GM12873 (cell line): Measurements from ENCODE around the gene PPP1R3F.

ENCODE experiments used
- TF ChIP-seq, protein P1 (sequence below): IDR thresholded peaks from 2 replicates; pipeline ENCODE4 v1.5.1; 2012; ENCODE audit warnings: low read depth, mild to moderate bottlenecking, moderate library complexity, low read length, control low read depth; ENCODE audit not compliant: insufficient read depth; ENCODE audit errors: missing control alignments

PPP1R3F gene

DNA sequence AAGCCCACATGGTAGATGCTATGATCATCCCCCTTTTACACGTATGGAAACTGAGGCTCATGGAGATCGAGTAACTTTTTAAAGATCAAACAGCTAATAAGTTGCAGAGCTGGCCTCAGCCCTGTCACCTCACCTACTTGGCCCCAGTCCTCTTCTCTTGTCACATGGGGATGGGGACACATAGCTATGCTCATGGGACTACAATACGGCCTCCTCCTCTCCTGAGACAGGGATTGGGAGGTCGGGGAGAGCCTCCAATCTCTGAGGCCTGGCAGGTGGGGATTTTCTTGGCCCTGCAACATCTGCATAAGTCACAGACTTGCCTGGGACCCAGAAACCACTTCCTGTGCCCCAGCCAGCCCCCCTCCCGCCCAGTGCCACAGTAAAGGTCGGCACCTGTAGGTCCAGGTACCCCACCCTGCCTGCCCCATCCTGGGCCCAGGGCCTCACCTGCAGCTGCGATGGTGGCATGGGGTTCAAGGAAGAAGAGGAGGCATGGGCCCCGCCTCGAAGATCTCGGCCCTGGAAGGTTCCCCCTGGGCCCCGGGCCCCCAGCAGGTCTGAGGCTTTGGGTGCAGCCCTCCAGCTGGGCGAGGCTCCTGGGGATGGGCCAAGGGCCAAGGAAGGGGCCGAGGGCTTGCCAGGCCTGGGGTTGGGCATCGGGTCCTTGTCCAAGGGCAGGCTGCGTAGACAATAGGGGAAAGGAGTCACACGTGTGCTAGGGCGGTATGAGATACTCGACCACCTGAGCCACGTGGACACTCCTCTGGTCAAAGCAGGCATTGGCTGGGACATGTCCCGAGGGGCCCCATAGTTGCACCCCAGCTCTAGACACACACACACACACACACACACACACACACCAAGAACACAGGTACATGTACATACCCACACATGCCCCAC, 11.5 kb upstream of the PPP1R3F start:
- TF ChIP-seq, protein P1, sequence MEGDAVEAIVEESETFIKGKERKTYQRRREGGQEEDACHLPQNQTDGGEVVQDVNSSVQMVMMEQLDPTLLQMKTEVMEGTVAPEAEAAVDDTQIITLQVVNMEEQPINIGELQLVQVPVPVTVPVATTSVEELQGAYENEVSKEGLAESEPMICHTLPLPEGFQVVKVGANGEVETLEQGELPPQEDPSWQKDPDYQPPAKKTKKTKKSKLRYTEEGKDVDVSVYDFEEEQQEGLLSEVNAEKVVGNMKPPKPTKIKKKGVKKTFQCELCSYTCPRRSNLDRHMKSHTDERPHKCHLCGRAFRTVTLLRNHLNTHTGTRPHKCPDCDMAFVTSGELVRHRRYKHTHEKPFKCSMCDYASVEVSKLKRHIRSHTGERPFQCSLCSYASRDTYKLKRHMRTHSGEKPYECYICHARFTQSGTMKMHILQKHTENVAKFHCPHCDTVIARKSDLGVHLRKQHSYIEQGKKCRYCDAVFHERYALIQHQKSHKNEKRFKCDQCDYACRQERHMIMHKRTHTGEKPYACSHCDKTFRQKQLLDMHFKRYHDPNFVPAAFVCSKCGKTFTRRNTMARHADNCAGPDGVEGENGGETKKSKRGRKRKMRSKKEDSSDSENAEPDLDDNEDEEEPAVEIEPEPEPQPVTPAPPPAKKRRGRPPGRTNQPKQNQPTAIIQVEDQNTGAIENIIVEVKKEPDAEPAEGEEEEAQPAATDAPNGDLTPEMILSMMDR, result no peak

DNA sequence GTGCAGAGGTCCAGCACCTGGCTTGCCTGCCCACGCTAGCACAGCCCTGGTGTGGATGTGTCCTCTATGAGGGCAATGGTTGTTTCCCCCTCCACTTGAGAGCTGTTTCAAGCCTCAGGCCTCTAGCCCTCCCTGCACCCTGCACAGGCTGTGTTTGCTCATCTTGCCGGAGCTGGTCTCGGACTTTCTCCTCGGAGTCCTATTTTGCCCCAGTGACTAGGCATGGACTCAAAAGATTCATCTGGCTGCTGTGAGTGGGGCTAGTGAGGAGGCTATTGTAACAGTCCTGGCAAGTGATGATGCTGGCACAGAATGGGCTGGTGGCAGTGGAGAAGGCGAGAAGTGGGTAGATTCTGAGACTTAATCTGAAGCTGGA, 10.9 kb upstream of the PPP1R3F start:
- TF ChIP-seq, protein P1, result no peak

DNA sequence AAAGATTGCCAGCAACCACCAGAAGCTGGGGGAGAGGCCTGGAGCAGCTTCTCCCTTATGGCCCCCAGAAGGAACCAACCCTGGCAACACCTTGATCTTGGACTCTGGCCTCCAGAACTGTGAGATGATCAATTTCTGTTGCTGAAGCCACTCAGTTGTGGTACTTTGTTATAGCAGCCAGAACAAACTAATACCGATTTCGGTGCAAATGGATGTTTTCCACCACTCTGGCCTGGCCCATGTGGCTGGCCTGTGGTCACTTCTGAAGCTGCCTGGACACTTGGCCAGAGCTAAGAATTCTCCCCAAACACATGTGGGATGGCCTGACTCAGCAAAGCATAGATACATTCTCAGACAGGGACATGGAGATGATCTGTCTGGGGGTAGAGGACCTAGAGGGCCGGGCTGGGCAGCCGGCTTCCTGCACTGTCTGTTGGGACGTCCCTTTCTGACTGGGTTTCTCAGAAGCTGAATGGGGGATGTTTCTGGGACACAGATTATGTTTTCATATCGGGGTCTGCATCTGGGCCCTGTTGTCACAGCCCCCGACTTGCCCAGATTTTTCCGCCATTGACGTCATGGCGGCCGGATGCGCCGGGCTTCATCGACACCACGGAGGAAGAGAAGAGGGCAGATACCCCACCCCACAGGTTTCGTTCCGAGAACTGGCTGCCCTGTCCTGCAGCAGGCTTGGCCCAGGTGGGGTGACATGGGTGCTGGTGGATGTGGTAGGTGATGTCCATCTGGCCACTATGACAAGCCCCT, 9.2 kb upstream of the PPP1R3F start:
- TF ChIP-seq, protein P1, result no peak

DNA sequence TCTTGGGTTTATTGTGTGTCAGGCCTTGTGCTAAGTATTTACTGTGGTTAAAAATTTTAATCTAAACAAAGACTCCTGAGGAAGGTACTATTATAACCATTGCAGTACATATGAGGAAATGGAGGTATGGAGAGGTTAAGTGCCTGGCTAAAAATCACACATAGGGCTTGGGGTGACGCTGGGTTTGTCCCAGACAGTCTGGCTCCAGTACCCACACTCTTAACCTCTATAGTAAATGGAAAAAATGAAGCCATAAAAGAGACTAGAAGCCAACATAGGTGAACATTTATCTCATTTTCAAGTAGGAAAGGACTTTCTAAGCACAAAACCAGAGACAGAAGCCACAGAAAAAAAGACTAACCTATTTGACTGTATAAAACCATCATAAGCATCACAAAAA, 7.0 kb upstream of the PPP1R3F start:
- TF ChIP-seq, protein P1, result no peak

DNA sequence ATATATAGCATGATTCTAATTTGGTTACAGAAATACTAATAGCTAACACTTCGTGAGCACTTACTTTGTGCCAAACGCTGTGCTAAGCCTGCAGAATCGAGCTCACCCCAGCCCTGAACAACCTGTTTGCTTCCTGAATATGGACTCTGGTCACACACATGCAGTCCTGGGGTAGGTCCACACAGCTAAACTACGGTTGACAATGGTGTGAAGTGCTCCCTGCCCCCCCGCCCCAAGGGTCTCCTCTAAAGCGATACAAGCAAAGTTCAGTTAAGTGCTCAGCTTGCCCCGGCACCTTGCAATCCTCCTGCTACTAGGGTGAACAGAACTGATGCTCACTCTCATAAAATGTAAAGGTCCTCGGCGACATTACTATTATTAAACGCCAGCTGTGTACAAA, 6.0 kb upstream of the PPP1R3F start:
- TF ChIP-seq, protein P1, result no peak

DNA sequence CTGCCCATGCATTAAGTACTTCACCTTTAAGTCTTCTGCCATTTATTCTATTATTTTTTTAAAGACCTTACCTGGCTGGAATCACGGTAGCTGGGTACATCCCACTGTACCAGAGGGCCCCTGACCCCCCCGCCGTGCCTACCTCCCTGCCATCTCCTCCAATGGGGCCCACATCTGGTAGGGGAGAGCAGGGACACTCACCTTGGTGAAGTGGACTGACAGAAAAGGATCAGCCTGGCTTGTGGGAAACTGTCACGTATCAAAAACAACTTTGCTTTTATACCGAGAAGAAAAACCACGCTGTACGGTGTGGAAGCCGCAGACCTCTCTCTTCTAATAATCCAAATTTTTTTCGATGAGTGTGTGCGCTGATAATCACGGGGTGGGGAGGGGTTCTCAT, 5.1 kb upstream of the PPP1R3F start, which contains the start of gene FOXP3:
FOXP3 (minus strand) TSS at position 251 of the 400 bp plus-strand sequence. CDS start 6,205 bp downstream, outside the sequence.
- TF ChIP-seq, protein P1, result no peak
